ENCODE measurements around the gene CFAP20DC. TPM values are rescaled to one million over a fixed set of nuclear protein-coding genes. Genes with fewer than 3 reads are reported as not detected.

The CFAP20DC gene
- total and polyA plus RNA-seq, 2 donors (not counting 1 experiment from before 2014, with no cell fraction given) = 1.9 to 3.8 TPM

- TF ChIP-seq EZH2 (IDR thresholded peaks at IDR 0.05; ENCODE audit: low read length, missing control alignments) (no peak), CTCF (conservative IDR thresholded peaks at IDR 0.05 in 1 of 2, IDR thresholded peaks at IDR 0.05 in 1 of 2; ENCODE audit: low read depth in 1 of 2, low read length in 2 of 2) (no peak)
- Histone ChIP-seq H3K36me3 (ENCODE audit: control insufficient read depth, insufficient read depth, low read length) (no peaks in the 10 kb centered on the region), H2AFZ (ENCODE audit: low read length) (no peak overlapping the region), H3K27me3 (ENCODE audit: control insufficient read depth, insufficient read depth, low read length) (no peaks in the 10 kb centered on the region), H3K4me1 (ENCODE audit: control insufficient read depth, extremely low read depth, insufficient read depth, low read length) (no peaks in the 10 kb centered on the region), H3K9me3 (ENCODE audit: control insufficient read depth, insufficient read depth, low read depth, low read length) (no peaks in the 10 kb centered on the region), H3K79me2 (ENCODE audit: control insufficient read depth, insufficient read depth, low read length) (no peaks in the 10 kb centered on the region), H3K4me3 (replicated peaks in 1 of 4; ENCODE audit: control extremely low read depth in 1 of 4, insufficient read depth in 1 of 4, low read depth in 3 of 4, low read length in 4 of 4) (no peak overlapping the region), H3K9ac (ENCODE audit: insufficient read depth, low read length) (no peak overlapping the region), H4K20me1 (ENCODE audit: control insufficient read depth, extremely low read depth, insufficient read depth, low read length) (no peaks in the 10 kb centered on the region), H3K4me2 (ENCODE audit: extremely low read depth, insufficient read depth, low read length) (no peak overlapping the region), H3K27ac (ENCODE audit: insufficient read depth, low read length) (no peak overlapping the region)
- no peak for DNase-seq (ENCODE audit: low read depth in 2 of 2)
These were observed 312.2 kb downstream of the CFAP20DC start for GRCh38 chr3:58737644-58738043.

GRCh38 chr3:58731673-58732072 is 318.2 kb downstream of the CFAP20DC start:
- DNase-seq (ENCODE audit: low read depth in 2 of 2) = no peak

DNA sequence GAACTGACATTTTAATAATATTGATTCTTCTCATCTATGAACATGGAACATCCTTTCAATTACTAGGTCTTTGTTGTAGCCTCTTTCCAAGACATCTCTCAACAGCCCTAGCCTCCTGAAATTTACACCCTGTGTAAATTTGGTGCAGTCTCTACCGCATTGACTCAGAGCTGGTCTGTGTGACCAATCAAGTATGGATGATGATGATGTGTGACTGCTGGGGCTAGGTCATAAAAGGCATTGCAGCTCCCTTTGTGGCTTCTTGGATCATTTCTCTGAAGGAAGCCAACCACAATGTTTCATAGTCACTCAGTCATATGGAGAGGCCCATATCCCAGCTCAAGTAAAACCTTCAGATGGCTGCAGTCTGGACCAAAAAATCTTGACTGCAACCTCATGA is 321.1 kb downstream of the CFAP20DC start:
- H3K4me3 ChIP-seq (replicated peaks in 1 of 4; ENCODE audit: control extremely low read depth in 1 of 4, insufficient read depth in 1 of 4, low read depth in 3 of 4, low read length in 4 of 4) = no peak overlapping the region
- no peak overlapping the region for H3K4me2 ChIP-seq (ENCODE audit: extremely low read depth, insufficient read depth, low read length)
- H3K79me2 ChIP-seq (ENCODE audit: control insufficient read depth, insufficient read depth, low read length) = no peaks in the 10 kb centered on the region
- H3K9me3 ChIP-seq (ENCODE audit: control insufficient read depth, insufficient read depth, low read depth, low read length) = no peaks in the 10 kb centered on the region
- H3K9ac ChIP-seq (ENCODE audit: insufficient read depth, low read length) = no peak overlapping the region
- H2AFZ ChIP-seq (ENCODE audit: low read length) = no peak overlapping the region
- no peaks in the 10 kb centered on the region for H4K20me1 ChIP-seq (ENCODE audit: control insufficient read depth, extremely low read depth, insufficient read depth, low read length)
- no peak for TF ChIP-seq CTCF (conservative IDR thresholded peaks at IDR 0.05 in 1 of 2, IDR thresholded peaks at IDR 0.05 in 1 of 2; ENCODE audit: low read depth in 1 of 2, low read length in 2 of 2)
- TF ChIP-seq EZH2 (IDR thresholded peaks at IDR 0.05; ENCODE audit: low read length, missing control alignments) = no peak
- H3K4me1 ChIP-seq (ENCODE audit: control insufficient read depth, extremely low read depth, insufficient read depth, low read length) = no peaks in the 10 kb centered on the region
- DNase-seq (ENCODE audit: low read depth in 2 of 2) = no peak
- H3K27me3 ChIP-seq (ENCODE audit: control insufficient read depth, insufficient read depth, low read length) = no peaks in the 10 kb centered on the region
- H3K36me3 ChIP-seq (ENCODE audit: control insufficient read depth, insufficient read depth, low read length) = no peaks in the 10 kb centered on the region
- no peak overlapping the region for H3K27ac ChIP-seq (ENCODE audit: insufficient read depth, low read length)

More at GRCh38 chr3:58731673-58732072, 318.2 kb downstream of the CFAP20DC start:
- H3K4me2 ChIP-seq (ENCODE audit: extremely low read depth, insufficient read depth, low read length) = no peak overlapping the region
- H3K9me3 ChIP-seq (ENCODE audit: control insufficient read depth, insufficient read depth, low read depth, low read length) = no peaks in the 10 kb centered on the region
- no peak overlapping the region for H3K27ac ChIP-seq (ENCODE audit: insufficient read depth, low read length)
- no peaks in the 10 kb centered on the region for H3K36me3 ChIP-seq (ENCODE audit: control insufficient read depth, insufficient read depth, low read length)
- no peaks in the 10 kb centered on the region for H4K20me1 ChIP-seq (ENCODE audit: control insufficient read depth, extremely low read depth, insufficient read depth, low read length)
- no peak overlapping the region for H2AFZ ChIP-seq (ENCODE audit: low read length)
- no peaks in the 10 kb centered on the region for H3K79me2 ChIP-seq (ENCODE audit: control insufficient read depth, insufficient read depth, low read length)
- H3K4me1 ChIP-seq (ENCODE audit: control insufficient read depth, extremely low read depth, insufficient read depth, low read length) = no peaks in the 10 kb centered on the region
- TF ChIP-seq CTCF (conservative IDR thresholded peaks at IDR 0.05 in 1 of 2, IDR thresholded peaks at IDR 0.05 in 1 of 2; ENCODE audit: low read depth in 1 of 2, low read length in 2 of 2) (no peak), EZH2 (IDR thresholded peaks at IDR 0.05; ENCODE audit: low read length, missing control alignments) (no peak)
- H3K27me3 ChIP-seq (ENCODE audit: control insufficient read depth, insufficient read depth, low read length) = no peaks in the 10 kb centered on the region
- H3K9ac ChIP-seq (ENCODE audit: insufficient read depth, low read length) = no peak overlapping the region
- no peak overlapping the region for H3K4me3 ChIP-seq (replicated peaks in 1 of 4; ENCODE audit: control extremely low read depth in 1 of 4, insufficient read depth in 1 of 4, low read depth in 3 of 4, low read length in 4 of 4)
